Measurements from ENCODE around the gene PRKCH. TPM values are rescaled to one million over a fixed set of nuclear protein-coding genes. Genes with fewer than 3 reads are reported as not detected.
A peak's percentile ranks its signal among the peaks of the same experiment; 100 is the strongest.

The PRKCH gene
- total RNA-seq, 1 experiment from 2014 or later: 170 TPM

DNA sequence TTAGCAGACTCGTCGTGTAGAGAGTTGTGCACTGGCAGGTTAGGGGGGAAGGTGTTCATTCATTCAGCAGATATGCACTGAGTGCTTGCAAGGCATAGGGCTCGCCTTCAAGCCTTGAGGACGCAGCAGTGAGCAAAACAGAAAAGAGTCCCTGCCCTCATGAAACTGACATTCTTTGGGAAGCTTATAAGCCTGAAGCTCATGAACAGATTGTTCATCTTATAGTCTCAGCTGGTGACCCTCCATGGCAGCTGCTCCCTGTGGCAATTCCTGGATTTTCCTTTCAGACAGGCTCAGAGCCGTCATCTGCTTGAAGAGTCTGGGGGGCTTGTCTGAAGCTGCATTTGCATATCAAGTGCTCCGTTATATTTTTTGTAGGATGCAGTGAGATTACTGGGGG lies 148.4 kb downstream of the PRKCH start:
- BruUV-seq (replicated peaks): no TSS peak
- intact Hi-C loops (cut with micrococcal nuclease): loop anchor here (2.0 to 10.0 kb wide), 3 partner anchors 169 to 555 kb away; no protein-coding TSS in a partner anchor
- Histone ChIP-seq H3K36me3 (ENCODE audit: low read depth, low read length) (0 out of 2 replicates have a peak, but pooled peaks cover 2% of the 10 kb centered on the region), H3K27ac (ENCODE audit: low read length) (peak overlapping the region; percentile 93), H3K4me1 (ENCODE audit: insufficient read depth, low read length) (peaks cover 51% of the 10 kb centered on the region), H3K9me2 (replicated peaks; ENCODE audit: low read length) (no peaks in the 10 kb centered on the region), H4K20me1 (ENCODE audit: low read length) (no peaks in the 10 kb centered on the region), H3K4me3 (ENCODE audit: low read length) (no peak overlapping the region), H3K9ac (ENCODE audit: low read length) (peak overlapping the region; percentile 21), H3F3A (ENCODE audit: low read length, unreplicated experiment) (peaks cover 4% of the 10 kb centered on the region), H3K4me2 (ENCODE audit: low read length) (peak overlapping the region; percentile 34; the same call in 1 of the 2 replicates), H3K9me3 (ENCODE audit: low read length) (no peaks in the 10 kb centered on the region), H2AFZ (ENCODE audit: low read length) (no peak overlapping the region), H3K27me3 (ENCODE audit: low read length) (no peaks in the 10 kb centered on the region), H3K79me2 (ENCODE audit: low read length) (peaks cover 24% of the 10 kb centered on the region)
- ATAC-seq: no peak
- DNase-seq: no peak
- TF ChIP-seq CTCF (conservative IDR thresholded peaks at IDR 0.05; ENCODE audit: low read depth, low read length) (no peak), EZH2 (IDR thresholded peaks at IDR 0.05; ENCODE audit: low read length, unreplicated experiment) (no peak), EZH2phosphoT487 (IDR thresholded peaks at IDR 0.05; ENCODE audit: borderline replicate concordance, low read length) (no peak)
- ChIA-PET POLR2A (ENCODE audit: unreplicated experiment) (interaction anchor here (0.6 kb wide), 1 partner anchor 161 kb away, joined by 4 read pairs; no protein-coding TSS in a partner anchor), CTCF (interaction anchor here (0.6 to 1.4 kb wide), 7 partner anchors 21 to 228 kb away, joined by 3 to 8 read pairs (median 4); partner anchors contain the start of gene TMEM30B)

DNA sequence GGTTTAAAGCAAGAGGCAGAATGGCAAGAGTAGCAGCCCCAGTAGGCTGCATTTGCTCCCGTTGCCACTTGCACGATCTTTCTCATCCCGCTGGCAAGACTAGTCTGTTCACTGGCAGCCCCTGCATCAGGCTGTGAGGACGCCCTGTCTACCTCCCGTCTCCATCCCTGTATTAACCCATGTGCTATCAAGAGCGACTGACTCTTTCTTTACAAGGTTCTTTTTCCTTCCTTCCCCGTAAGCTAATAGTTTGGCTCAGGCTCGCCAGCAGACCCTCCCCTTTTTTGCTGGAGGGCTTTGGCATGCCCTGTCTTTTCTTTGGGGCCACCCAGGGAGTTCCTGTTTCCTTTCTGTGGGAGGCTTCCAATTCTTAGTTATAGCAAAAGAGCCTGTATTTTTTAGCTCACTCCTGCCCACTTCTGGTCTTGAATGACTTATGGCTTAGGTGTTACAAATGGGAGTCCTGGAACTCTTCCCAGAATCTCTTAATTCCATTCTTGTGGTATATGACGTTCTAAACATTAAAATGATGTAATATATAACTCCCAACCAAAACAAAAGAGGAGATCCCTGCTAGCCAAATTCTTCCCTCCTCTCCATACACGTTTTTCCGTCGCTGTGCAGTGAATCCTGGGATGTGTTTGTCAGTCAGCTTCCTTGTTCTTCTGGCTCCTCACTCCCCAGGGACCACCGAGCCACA lies 149.0 kb downstream of the PRKCH start:
- peak overlapping the region; percentile 93 for H3K27ac ChIP-seq (ENCODE audit: low read length)
- peak overlapping the region; percentile 83 for H3K9ac ChIP-seq (ENCODE audit: low read length)
- ATAC-seq (peak; percentile 39), DNase-seq (peak; percentile 92)
- no peaks in the 10 kb centered on the region for H3K27me3 ChIP-seq (ENCODE audit: low read length)
- H4K20me1 ChIP-seq (ENCODE audit: low read length): no peaks in the 10 kb centered on the region
- peak overlapping the region; percentile 91 for H3K4me2 ChIP-seq (ENCODE audit: low read length)
- no TSS peak for BruUV-seq (replicated peaks)
- no peaks in the 10 kb centered on the region for H3K9me2 ChIP-seq (replicated peaks; ENCODE audit: low read length)
- no peaks in the 10 kb centered on the region for H3K36me3 ChIP-seq (ENCODE audit: low read depth, low read length)
- peaks cover 58% of the 10 kb centered on the region for H3K4me1 ChIP-seq (ENCODE audit: insufficient read depth, low read length)
- intact Hi-C loops (cut with micrococcal nuclease): loop anchor here (2.0 to 10.0 kb wide), 3 partner anchors 168 to 554 kb away; no protein-coding TSS in a partner anchor
- no peak overlapping the region for H2AFZ ChIP-seq (ENCODE audit: low read length)
- ChIA-PET CTCF (interaction anchor here (0.6 to 1.4 kb wide), 8 partner anchors 21 to 227 kb away, joined by 3 to 8 read pairs (median 4); partner anchors contain the start of gene TMEM30B), POLR2A (ENCODE audit: unreplicated experiment) (interaction anchor here (0.6 to 0.7 kb wide), 3 partner anchors 161 to 265 kb away, joined by 3 to 7 read pairs (median 4); no protein-coding TSS in a partner anchor)
- H3K9me3 ChIP-seq (ENCODE audit: low read length): no peaks in the 10 kb centered on the region
- peak; percentile 72 for TF ChIP-seq CTCF (conservative IDR thresholded peaks at IDR 0.05; ENCODE audit: low read depth, low read length)
- TF ChIP-seq EZH2 (IDR thresholded peaks at IDR 0.05; ENCODE audit: low read length, unreplicated experiment): no peak
- H3K4me3 ChIP-seq (ENCODE audit: low read length): no peak overlapping the region
- H3K79me2 ChIP-seq (ENCODE audit: low read length): peaks cover 24% of the 10 kb centered on the region
- H3F3A ChIP-seq (ENCODE audit: low read length, unreplicated experiment): peaks cover 4% of the 10 kb centered on the region
